Measurements from ENCODE around the gene SLA2.
"Not testable (repeated sequence)": the region's sequence is repeated elsewhere in the genome, so short reads cannot be mapped to it uniquely, and the experiment has no call there.

SLA2 gene

DNA sequence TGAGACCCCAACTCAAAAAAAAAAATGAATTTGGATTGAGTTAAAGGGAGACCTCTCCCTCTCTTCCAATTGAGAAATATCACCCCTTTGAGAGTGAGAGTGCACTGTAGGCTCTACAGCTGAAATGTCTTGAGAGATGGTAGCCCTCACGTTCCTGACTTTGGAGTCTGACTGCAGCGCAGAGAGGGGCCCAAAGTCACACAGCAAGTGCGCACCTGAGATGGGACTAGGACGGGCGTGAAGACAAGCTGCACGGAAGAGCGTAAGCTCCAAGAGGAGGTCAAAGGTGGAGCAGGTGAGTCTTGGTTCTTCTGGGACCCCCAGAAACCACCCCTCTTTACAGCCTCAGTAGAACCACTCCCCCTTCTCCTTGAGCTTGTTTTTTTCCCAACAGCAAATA, 643 bp downstream of the SLA2 start:
- DNase-seq (ENCODE audit: low read depth), result no peak

DNA sequence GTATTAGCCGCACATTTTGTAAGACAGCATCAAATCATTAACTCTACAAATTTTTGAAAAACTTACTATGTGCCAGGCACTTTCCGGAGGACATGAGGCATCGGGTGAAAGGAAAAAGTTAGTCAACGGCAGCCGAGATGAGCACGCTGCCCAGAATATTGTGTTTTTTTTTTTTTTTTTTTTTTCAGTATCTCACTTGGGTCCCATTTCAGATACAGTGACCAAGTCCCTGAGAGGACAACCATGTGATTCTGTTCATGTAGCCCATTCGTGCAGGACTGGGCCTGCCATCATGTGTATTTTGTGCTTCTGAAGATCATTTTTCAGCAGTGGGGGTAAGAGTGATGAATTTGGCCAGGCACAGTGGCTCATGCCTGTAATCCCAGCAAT, 1.3 kb downstream of the SLA2 start:
- DNase-seq (ENCODE audit: low read depth), result no peak

DNA sequence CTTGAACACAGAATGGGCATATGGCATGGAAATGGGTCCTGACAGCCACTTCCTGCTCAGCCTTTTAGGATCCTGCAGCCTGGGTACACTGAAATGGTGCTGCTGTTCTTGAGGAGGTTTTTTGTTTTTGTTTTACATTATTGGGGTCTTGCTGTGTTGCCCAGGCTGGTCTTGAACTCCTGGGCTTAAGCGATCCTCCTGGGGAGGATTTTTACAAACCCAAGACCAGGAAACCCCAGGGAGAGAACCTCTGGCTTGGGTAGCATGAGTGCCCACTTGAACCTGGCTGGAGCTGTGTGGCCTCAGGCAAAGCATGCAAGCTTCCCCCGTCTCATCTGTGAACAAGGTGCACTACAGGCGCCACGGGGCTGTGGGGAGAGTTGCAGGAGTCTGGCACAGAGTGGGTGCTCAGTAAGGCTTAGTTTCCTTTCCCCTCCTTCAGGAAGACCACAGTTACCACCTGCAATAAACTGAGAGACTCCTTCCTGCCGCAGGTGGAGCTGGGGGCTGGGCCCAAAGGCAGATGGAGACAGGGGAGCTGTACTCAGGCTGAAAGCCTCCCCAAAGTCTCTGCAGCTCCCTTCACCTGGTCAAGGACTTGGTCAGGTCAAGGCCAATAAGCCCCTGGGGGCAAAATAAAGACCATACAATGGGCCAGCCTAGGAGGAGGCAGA, 1.8 kb downstream of the SLA2 start:
- DNase-seq (ENCODE audit: low read depth), result no peak

DNA sequence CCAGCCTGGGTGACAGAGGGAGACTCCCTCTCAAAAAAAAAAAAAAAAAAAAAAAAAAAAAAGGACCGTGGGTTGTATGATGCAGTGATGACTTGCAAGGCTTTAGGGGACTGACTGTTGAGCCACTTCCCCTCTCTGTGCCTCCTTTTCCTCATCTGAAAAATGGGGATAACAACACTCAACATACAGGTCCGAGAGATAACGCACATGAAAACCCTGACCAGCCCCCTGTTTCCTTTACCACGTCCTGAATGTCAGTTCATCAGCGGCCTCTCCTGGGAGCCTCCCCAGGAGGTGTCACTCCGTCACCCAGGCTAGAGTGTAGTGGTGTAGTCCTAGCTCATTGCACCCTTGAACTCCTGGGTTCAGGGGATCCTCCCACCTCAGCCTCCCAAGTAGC, 3.9 kb downstream of the SLA2 start:
- no peak for DNase-seq (ENCODE audit: low read depth)

DNA sequence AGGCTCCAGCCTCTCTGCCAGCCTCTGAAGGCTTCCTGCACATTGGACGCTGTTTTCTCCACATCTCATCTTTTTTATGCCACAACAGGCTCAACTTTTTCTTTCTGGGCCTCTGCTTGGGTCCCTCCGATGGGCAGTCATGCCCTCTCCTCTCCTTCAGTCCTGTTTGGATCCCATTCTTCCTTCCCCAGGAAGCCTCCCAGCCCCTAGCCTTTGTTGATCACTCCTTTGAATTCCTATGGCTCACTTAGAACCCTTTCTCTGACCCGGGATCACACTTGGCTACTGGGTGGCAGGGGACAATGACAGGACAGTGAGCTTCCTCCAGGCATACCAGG, 4.5 kb downstream of the SLA2 start:
- DNase-seq (ENCODE audit: low read depth), result no peak

DNA sequence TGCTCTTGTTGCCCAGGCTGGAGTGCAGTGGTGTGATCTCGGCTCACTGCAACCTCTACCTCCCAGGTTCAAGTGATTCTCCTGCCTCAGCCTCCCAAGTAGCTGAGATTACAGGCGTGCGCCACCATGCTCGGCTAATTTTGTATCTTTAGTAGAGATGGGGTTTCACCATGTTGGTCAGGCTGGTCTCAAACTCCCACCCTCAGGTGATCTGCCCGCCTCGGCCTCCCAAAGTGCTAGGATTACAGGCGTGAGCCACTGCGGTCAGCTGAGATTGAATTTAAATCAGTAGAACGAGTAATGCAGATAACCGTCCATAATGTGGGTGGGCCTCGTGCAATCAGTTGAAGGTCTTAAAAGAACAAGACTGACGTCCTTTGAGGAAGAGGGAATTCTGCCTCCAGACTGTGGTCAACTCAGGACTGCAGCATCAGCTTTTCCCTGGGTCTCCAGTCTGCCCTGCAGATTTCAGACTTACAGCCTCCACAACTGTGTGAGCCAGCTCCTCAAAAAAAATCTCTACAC, 7.1 kb downstream of the SLA2 start:
- DNase-seq (ENCODE audit: low read depth), result not testable (repeated sequence)

DNA sequence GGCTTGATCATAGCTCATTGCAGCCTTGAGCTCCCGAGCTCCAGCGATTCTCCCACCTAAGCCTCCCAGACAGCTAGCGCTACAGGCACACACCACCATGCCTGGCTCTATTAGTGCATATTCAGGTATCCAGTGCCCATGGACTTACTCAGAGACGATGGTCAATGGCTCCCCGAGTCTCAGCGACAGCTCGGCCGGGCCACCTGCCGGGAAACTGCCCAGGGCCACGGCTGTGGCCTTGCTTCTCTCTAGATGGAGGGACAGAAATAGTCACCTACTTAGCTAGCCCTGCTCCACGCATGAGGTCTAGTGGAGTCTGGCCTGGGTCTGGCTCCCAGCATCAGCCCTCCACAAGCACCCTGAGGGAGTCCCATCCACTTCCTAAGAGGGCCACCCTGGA, 11.7 kb downstream of the SLA2 start:
- DNase-seq (ENCODE audit: low read depth), result no peak

DNA sequence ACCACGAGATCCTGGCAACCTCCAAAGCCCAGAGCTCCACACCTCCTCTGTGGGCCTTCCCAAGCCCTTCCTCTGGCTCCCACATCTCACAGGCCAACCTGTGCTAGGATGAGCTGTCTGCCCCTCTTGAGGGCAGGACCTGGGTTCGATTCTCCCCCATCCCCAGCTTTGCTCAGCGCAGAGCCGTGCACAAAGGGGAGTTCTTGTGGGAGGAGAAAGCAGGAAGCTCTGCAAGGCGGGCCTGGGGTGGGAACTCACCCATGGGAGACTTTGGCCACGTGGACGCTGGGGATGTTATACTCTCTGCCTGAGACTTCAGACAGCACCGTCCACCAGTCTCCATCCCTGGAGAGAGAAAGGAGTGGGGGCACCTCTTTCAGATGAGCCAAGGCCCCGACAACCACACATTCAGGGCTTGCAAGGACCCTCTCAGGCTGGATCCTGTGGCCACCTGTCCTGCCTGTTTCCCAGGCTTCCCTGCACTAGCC, 12.7 kb downstream of the SLA2 start:
- DNase-seq (ENCODE audit: low read depth), result no peak

DNA sequence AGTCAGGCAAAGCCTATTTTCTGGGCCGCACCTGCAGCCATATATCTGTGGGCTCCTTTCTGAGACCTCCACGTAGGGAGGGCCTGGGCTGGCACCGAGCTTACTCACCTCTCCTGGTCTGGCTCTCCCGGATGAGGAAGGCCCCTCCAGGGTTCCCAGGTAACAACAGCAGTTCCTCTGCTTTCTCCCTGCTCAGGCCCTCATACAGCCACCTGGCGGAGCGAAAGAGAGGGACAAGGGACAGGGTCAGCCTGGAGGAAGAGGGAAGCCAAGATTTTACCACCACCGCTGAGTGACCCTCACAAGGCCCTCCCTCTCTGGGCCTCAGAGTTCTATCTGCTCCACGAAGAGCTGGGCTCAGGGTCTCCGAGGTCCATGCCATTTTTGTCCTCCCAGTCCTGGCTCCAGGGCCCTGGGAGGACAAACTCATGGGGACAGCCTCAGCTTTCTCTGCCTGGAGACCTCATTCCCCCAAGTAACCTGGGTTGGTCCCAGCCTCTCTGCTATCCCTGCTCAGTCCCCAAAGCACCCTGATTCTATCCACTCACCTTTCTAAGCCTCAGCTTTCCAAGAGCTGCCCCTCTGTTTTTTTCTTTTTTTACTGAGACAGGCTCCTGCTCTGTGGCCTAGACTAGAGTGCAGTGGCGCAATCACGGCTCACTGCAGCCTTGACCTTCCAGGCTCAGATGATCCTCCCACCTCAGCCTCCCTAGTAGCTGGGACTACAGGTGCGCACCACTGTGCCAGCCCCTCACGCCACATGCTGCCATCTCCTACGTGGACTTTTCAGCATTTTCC, 13.3 kb downstream of the SLA2 start:
- no peak for DNase-seq (ENCODE audit: low read depth)

DNA sequence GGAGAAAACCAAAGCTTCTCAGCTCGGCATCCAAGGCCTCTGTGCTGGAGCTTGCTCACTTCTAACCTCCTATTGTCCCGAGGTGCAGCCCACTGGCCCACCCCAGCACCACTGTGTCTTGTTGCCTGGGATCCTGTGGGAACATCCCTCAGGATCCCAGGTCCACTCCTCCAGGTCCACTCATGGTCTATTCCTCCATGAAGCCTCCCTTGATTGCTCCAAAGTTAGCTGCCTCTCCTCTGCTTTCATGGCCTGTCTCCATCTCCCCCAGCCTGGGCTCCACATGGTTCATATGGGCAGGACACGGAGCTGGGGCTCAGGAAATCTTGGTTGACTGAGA, 13.9 kb downstream of the SLA2 start:
- DNase-seq (ENCODE audit: low read depth), result no peak

DNA sequence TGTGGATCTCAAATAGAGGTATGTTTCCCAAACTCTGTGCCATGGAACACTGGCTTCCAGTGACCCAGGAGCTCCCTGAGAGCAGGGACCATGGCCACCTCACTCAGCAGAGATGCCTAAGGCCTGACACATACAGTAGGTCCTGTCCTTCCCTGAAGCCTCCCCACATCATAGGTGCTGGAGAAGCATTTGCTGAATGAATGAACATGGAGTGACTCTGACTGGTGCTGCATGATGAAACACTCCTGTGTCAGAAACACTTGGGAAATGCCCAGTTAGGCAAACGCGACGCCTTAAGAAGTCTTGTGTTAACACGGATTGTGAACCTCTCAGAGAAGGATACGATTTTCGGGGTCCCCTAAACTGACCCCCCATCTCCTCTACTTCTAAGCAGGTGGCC, 14.3 kb downstream of the SLA2 start:
- no peak for DNase-seq (ENCODE audit: low read depth)

DNA sequence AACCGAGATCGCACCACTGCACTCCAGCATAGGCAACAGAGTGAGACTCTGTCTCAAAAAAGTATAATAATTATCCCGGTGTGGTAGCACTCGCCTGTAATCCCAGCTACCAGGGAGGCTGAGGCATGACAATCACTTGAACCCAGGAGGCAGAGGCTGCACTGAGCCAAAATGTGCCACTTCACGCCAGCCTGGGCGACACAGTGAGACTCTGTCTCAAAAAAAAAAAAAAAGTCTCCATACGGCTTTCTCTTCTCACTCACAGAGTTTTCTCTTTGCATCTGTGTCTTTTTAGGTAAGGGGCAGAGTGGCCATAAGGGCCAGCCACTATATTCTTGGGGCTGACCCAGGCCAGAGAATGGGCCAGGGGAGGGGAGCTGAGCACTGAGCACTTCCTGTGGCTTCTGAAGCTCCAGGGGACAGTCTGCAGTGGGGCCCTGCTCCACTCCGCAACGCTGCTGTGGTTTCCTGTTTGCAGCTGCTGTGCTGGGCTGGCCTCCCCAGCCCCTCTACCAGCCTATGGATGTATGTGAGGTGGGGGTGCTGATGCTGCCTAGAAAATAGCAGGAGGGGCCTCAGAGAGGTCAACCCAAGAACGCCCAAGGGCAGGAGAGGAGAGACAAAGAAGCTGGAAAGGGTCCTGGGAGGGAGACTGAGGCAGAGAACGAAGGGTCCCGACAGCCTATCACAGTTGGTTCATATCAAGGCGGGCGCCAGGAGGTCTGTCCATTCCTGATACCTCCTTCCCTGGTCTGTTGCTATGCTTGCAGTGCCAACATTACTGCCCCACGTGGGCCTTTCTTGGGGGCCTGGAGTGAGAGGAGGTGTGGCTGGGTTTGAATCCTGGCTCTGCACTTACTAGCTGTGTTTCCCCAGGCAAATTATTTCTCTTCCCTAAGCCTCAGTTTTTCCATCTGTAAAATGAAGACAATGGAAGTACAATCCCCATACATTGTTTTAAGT, 16.0 kb downstream of the SLA2 start:
- no peak for DNase-seq (ENCODE audit: low read depth)

DNA sequence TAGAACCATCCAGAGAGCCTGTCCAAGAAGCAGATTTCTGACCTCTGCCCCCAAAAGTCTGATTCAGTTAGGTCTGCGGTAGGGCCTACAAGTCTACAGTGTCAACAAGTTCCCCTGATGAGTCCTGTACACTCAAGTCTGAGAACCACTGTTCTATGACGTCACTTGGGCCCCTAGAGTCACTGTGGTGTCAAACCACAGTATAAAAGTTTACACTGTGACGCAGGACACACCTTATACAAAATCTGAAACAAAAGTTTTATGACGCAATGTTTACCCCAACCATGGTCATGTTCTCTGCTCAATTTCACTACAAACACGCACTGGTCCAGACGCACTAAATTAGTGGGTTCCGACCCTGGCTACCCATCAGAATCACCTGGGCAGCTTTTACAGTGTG, 17.9 kb downstream of the SLA2 start:
- no peak for DNase-seq (ENCODE audit: low read depth)

DNA sequence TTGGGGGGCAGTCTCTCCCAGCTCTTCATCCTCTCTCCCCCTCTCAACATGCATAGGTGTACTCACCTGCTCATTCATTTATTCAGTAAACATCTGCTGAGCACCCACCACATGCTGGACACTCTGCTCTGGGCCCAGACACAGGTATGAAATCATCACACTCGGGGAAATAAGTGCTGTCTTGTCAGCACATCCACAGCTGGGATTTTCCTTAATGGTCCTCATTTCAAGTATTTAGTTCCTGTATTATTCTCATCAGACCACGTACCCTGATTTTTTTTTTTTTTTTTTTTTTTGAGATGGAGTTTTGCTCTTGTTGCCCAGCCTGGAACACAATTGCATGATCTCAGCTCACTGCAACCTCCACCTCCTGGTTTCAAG, 21.1 kb downstream of the SLA2 start:
- no peak for DNase-seq (ENCODE audit: low read depth)

DNA sequence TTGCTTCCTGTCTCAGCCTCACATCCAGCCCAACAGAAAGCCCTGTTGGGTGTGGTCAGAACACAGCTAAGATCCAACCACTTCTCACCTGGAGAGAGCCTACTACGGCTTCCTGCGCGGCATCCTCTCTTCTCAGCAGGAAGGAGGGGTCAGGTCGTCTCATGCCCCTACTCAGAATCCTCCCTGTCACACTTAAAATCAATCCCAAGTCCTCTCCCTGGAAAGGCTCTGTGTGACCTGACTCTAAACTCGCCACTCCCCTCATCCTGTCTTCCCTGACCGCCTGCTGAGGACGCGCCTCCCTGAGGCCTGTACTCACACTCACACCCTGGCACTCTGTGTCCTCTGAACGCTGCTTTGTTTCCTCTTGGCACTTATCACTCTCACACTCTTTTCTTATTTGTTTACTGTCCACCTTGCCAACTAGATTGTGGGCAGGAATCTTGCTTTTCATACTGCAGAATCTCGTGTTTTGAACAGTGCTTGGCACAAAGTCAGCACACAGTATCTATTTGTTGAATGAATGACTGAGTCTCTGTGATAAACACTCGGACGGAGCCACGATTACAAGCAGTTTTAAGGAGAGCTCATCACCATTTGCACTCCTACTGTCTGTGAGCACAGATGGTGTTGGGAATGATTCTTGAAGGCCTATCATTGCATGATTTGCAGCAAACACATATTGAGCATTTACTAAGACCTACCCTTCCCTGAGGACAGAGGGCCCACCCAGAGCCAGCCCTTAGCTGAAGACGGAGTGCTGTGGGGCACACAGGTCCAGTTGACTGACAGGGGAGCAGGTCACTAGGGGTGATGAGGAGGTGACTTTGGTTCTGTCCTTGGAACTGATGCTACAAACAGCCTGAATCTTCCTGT, 21.7 kb downstream of the SLA2 start:
- DNase-seq (ENCODE audit: low read depth), result no peak

DNA sequence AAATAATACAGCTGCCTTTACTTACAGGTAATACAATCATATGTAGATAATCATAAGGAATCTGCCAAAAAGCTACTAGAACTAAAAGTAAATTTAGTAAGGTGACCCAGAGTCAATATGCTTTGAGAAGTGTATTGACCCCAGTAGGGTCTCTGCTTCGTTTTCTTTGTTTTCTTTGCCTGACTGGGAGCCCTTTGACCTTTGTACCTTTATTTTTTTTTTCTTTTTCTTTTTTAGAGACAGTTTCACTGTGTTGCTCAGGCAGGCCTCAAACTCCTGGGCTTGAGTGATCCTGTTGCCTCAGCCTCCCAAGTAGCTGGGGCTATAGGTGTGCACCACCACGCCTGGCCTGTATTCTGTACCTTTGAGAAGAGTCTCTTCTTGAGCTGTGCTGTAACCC, 22.6 kb downstream of the SLA2 start:
- no peak for DNase-seq (ENCODE audit: low read depth)

DNA sequence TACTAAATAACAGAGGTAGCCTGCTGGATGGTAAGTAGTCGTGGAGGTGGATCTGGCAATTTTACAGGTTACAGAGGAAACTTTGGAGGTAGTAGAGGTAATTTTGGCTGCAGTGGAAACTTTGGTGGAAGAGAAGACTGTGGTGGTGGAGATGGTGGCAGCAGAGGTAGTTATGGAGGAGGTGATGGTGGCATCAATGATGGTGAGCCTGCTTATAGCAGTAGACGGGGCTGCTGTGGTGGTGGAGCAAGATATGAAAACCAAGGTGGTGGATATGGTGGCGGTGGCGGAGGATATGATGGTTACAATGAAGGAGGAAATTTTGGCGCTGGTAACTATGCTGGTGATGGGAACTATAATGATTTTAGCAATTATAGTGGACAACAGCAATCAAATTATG, 25.1 kb downstream of the SLA2 start:
- no peak for DNase-seq (ENCODE audit: low read depth)

DNA sequence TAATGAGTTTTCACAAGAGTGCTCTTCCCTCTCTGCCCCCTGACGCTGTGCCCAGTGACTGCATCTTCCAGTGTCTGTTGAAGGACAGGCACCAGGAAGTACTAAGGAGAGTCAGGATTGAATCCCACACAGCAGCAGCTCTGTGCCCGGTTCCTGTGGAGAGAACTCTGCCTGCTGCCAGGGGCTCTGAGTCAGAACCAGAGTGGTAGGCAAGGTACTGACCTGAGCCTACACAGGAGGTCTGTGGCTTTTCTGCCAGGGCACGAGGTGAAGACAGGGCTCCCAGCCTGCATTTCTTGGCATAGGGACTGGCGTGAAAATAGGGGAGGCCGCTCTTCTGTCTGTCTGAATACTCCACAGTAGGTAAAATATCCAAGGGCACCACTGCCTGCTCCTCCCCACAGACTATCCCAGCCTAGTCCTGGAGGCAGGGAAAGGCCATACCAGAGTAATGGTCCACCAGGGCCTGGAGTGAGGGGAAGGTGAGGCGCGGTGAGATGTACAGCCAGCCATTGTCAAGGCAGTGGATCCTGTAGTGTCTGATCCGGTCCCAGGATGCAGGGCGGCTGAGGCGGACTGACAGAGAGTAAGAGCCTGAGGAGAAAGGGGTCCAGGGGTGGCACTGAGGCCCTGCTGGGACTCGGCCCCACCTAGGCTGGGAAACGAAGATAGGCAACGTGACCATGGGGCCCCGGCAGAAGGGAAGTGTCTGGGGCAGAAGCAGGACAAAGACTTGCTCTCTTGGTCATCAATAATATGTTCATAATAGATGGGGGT, 31.0 kb downstream of the SLA2 start:
- no peak for DNase-seq (ENCODE audit: low read depth)

DNA sequence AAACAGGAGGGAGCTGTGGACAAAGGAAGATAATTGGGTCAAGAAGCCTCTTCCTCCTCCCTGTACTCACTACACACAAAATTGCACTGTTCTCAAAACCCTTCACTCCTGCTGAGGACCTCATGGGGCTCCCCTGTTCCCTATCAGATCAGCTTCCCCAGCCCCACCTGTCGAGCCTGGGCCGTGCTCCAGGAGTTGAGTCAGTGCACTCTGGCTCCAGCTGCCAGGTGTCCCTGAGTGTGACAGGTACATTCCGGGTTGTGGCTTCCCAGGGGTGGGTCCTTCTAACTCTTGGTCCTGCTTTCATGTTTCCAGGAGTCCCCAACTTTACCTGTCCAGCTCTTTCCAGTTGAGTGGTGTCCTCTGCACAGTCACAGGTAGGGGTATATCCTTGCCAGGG, 32.0 kb downstream of the SLA2 start:
- DNase-seq (ENCODE audit: low read depth), result no peak

DNA sequence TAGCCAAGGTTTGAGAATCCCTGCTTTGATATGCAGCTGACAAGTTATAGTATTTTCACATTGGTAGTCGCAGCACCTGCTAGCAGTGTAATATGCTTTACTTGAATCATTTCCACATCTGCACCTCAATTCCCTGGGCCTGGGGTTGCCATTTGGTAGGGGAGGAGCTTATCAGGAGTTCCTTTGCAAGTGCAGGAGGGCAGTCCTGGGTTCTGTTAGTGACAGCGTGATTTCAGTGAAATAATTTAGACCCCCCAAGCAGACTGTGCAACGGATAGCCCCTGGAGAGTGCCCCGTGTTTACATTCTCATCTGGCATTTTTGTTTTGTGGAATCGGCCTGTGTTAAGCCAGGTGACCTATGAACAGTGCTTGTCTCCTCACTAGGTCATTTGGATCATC, 34.4 kb downstream of the SLA2 start:
- DNase-seq (ENCODE audit: low read depth), result no peak

DNA sequence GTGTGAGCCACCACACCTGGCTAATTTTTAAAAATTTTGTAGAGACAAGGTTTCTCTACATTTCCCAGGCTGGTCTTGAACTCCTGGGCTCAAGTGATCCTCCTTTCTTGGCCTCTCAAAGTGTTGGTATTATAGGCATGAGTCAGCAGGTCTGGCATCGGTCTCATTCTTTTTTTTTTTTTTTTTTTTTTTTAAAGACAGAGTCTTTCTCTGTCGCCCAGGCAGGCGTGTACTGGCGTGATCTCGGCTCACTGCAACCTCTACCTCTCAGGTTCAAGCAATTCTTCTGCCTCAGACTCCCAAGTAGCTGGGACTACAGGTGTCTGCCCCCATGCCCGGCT, 37.6 kb downstream of the SLA2 start:
- not testable (repeated sequence) for DNase-seq (ENCODE audit: low read depth)

Measured in HS-5 (cell line).